ENCODE measurements around the gene KIF1B.

KIF1B gene

GRCh38 chr1:10168912-10169514 lies 41.4 kb upstream of the KIF1B start:
- TF ChIP-seq ZBTB7A (IDR thresholded peaks at IDR 0.05; ENCODE audit: low read depth) (no peak), YY1 (IDR thresholded peaks at IDR 0.05; ENCODE audit: low read depth) (no peak), FOXM1 (IDR thresholded peaks at IDR 0.05; ENCODE audit: borderline replicate concordance, low read depth) (no peak), TEAD4 (IDR thresholded peaks at IDR 0.05) (no peak), EP300 (IDR thresholded peaks at IDR 0.05; ENCODE audit: borderline replicate concordance) (no peak), NFIC (IDR thresholded peaks at IDR 0.05) (no peak), TCF12 (IDR thresholded peaks at IDR 0.05; ENCODE audit: low read depth) (no peak), CREB1 (IDR thresholded peaks at IDR 0.05; ENCODE audit: low read depth) (no peak), CEBPB (IDR thresholded peaks at IDR 0.05) (no peak), TAF1 (IDR thresholded peaks at IDR 0.05; ENCODE audit: low read depth) (no peak), USF1 (IDR thresholded peaks at IDR 0.05) (no peak), EGR1 (IDR thresholded peaks at IDR 0.05) (no peak), RAD21 (IDR thresholded peaks at IDR 0.05; ENCODE audit: low read depth) (no peak)

GRCh38 chr1:10170239-10170574 lies 40.2 kb upstream of the KIF1B start:
- TF ChIP-seq TCF12 (IDR thresholded peaks at IDR 0.05; ENCODE audit: low read depth) (no peak), NFIC (IDR thresholded peaks at IDR 0.05) (no peak), MAX (IDR thresholded peaks at IDR 0.05) (no peak), REST (IDR thresholded peaks at IDR 0.05; ENCODE audit: low read depth) (no peak), FOXM1 (IDR thresholded peaks at IDR 0.05; ENCODE audit: borderline replicate concordance, low read depth) (no peak), TEAD4 (IDR thresholded peaks at IDR 0.05) (no peak), RAD21 (IDR thresholded peaks at IDR 0.05; ENCODE audit: low read depth) (no peak), ZBTB7A (IDR thresholded peaks at IDR 0.05; ENCODE audit: low read depth) (no peak), EP300 (IDR thresholded peaks at IDR 0.05; ENCODE audit: borderline replicate concordance) (no peak), CEBPB (IDR thresholded peaks at IDR 0.05) (no peak)

- TF ChIP-seq TAF1 (IDR thresholded peaks at IDR 0.05; ENCODE audit: low read depth) (no peak), RAD21 (IDR thresholded peaks at IDR 0.05; ENCODE audit: low read depth) (no peak), USF1 (IDR thresholded peaks at IDR 0.05) (no peak), ZBTB7A (IDR thresholded peaks at IDR 0.05; ENCODE audit: low read depth) (no peak), EGR1 (IDR thresholded peaks at IDR 0.05) (no peak), EP300 (IDR thresholded peaks at IDR 0.05; ENCODE audit: borderline replicate concordance) (no peak), FOXM1 (IDR thresholded peaks at IDR 0.05; ENCODE audit: borderline replicate concordance, low read depth) (no peak), YY1 (IDR thresholded peaks at IDR 0.05; ENCODE audit: low read depth) (no peak), TCF12 (IDR thresholded peaks at IDR 0.05; ENCODE audit: low read depth) (no peak), NFIC (IDR thresholded peaks at IDR 0.05) (no peak), CEBPB (IDR thresholded peaks at IDR 0.05) (no peak), TEAD4 (IDR thresholded peaks at IDR 0.05) (no peak), MAX (IDR thresholded peaks at IDR 0.05) (no peak), CREB1 (IDR thresholded peaks at IDR 0.05; ENCODE audit: low read depth) (no peak), REST (IDR thresholded peaks at IDR 0.05; ENCODE audit: low read depth) (no peak)
These were observed 39.1 kb upstream of the KIF1B start for GRCh38 chr1:10171105-10171767.

GRCh38 chr1:10171995-10172669 lies 38.2 kb upstream of the KIF1B start:
- TF ChIP-seq TCF12 (IDR thresholded peaks at IDR 0.05; ENCODE audit: low read depth) (no peak), NFIC (IDR thresholded peaks at IDR 0.05) (no peak), YY1 (IDR thresholded peaks at IDR 0.05; ENCODE audit: low read depth) (no peak), MAX (IDR thresholded peaks at IDR 0.05) (no peak), CEBPB (IDR thresholded peaks at IDR 0.05) (no peak), TAF1 (IDR thresholded peaks at IDR 0.05; ENCODE audit: low read depth) (no peak), ZBTB7A (IDR thresholded peaks at IDR 0.05; ENCODE audit: low read depth) (no peak), REST (IDR thresholded peaks at IDR 0.05; ENCODE audit: low read depth) (no peak), EP300 (IDR thresholded peaks at IDR 0.05; ENCODE audit: borderline replicate concordance) (no peak), USF1 (IDR thresholded peaks at IDR 0.05) (no peak)

Measured in Ishikawa (cell line).